Measurements from ENCODE around the gene FLT3LG. TPM values are rescaled to one million over a fixed set of nuclear protein-coding genes. Genes with fewer than 3 reads are reported as not detected.

FLT3LG gene
- total RNA-seq, 1 donor from 2014 or later: 11.3 TPM

DNA sequence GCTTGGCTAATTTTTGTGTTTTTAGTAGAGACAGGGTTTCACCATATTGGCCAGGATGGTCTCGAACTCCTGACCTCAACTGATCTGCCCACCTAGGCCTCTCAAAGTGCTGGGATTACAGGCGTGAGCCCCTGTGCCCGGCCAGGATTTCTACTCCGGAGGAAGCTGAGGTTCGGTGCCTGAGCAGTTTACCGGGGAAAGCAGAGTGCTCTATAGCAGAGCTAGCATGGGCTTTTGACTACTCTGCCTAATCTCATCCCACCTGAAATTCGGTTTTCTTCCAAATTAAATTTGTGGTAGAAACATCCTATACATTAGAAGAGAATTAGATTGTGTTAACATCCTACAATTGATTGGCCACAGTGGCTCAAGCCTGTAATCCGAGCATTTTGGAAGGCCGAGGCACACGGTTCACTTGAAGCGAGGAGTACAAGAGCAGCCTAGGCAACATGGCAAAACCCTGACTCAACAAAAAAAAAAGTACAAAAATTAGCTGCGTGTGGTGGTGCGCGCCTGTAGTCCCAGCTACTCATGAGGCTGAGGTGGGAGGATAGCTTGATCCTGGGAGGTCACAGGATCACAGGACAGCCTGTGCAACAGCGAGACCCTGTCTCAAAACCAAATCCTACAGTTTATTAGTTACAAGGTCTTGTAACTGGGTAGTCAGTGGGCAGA lies 15.0 kb downstream of the FLT3LG start:
- Mint-ChIP-seq H3K4me1 (ENCODE audit: unreplicated experiment) (peaks cover 21% of the 10 kb centered on the region), H3K9me3 (ENCODE audit: unreplicated experiment) (no peaks in the 10 kb centered on the region), H3K27ac (ENCODE audit: unreplicated experiment) (peak overlapping the region; percentile 88), H3K27me3 (ENCODE audit: unreplicated experiment) (no peaks in the 10 kb centered on the region), H3K4me3 (ENCODE audit: unreplicated experiment) (peak overlapping the region; percentile 91), H3K36me3 (ENCODE audit: unreplicated experiment) (peaks cover 43% of the 10 kb centered on the region)
- no peak for DNase-seq (ENCODE audit: extremely low spot score, unreplicated experiment)
- no peak for TF ChIP-seq CTCF (IDR thresholded peaks at IDR 0.05)

- Mint-ChIP-seq H3K4me3 (ENCODE audit: unreplicated experiment) (peak overlapping the region; percentile 91), H3K4me1 (ENCODE audit: unreplicated experiment) (peaks cover 21% of the 10 kb centered on the region), H3K27ac (ENCODE audit: unreplicated experiment) (peak overlapping the region; percentile 88), H3K9me3 (ENCODE audit: unreplicated experiment) (no peaks in the 10 kb centered on the region), H3K36me3 (ENCODE audit: unreplicated experiment) (peaks cover 43% of the 10 kb centered on the region), H3K27me3 (ENCODE audit: unreplicated experiment) (no peaks in the 10 kb centered on the region)
- DNase-seq (ENCODE audit: extremely low spot score, unreplicated experiment): no peak
- no peak for TF ChIP-seq CTCF (IDR thresholded peaks at IDR 0.05)
Observed at GRCh38 chr19:49489601-49490167, 15.7 kb downstream of the FLT3LG start.

DNA sequence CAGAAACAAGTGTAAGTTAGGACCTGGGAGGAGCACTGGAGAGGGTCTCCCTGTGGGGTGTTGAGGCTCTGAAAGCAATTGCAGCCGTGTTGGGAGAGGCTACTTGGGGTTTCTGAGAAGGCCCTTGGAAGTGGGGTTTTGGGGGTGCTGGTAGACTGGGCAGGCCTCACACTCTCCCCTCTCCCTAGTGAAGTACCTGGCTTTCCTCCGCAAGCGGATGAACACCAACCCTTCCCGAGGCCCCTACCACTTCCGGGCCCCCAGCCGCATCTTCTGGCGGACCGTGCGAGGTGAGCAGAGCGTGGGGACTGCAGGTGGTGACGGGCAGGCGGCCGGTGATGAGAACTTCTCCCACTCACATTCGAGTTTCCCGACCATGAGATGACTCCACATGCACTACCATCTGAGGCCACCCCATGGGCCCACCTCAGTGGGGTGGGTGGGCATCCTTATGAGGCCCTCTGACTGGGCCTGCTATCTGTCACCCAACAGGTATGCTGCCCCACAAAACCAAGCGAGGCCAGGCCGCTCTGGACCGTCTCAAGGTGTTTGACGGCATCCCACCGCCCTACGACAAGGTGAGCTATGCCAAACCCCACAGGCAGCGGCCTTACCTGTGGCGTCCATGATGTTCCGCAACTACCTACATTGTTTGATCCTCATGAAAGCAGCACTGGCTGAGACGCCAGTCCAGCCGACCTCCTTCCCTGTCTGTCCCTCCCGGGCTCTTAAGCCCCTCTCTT lies 16.4 kb downstream of the FLT3LG start:
- peak overlapping the region; percentile 34 for H3K27ac Mint-ChIP-seq (ENCODE audit: unreplicated experiment)
- peak overlapping the region; percentile 38 for H3K4me3 Mint-ChIP-seq (ENCODE audit: unreplicated experiment)
- H3K27me3 Mint-ChIP-seq (ENCODE audit: unreplicated experiment): no peaks in the 10 kb centered on the region
- no peaks in the 10 kb centered on the region for H3K9me3 Mint-ChIP-seq (ENCODE audit: unreplicated experiment)
- peaks cover 21% of the 10 kb centered on the region for H3K4me1 Mint-ChIP-seq (ENCODE audit: unreplicated experiment)
- no peak for DNase-seq (ENCODE audit: extremely low spot score, unreplicated experiment)
- H3K36me3 Mint-ChIP-seq (ENCODE audit: unreplicated experiment): peaks cover 43% of the 10 kb centered on the region
- no peak for TF ChIP-seq CTCF (IDR thresholded peaks at IDR 0.05)

DNA sequence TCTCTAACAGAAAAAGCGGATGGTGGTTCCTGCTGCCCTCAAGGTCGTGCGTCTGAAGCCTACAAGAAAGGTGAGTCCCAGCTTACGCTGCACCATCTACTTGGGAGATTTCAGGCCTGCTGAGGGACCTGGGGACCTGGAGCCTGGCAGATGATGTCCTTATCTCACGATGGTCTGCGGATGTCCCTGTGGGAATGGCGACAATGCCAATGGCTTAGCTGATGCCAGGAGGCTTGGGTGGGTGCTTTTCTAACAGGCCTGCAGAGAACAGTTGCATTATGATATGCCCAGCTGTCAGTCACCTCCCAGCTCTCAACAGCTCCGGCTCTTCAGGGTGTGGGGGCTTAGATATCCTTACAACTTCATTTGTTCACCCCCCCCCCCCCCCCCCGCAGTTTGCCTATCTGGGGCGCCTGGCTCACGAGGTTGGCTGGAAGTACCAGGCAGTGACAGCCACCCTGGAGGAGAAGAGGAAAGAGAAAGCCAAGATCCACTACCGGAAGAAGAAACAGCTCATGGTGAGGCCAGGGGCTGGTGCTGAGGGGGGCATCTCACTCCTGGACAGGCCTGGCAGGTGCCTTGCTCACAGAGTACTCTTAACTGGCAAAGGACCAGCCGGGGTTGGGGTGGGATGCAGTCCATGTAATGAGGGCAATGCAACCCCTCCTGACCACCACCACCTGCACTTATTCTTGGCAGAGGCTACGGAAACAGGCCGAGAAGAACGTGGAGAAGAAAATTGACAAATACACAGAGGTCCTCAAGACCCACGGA lies 17.2 kb downstream of the FLT3LG start:
- DNase-seq (ENCODE audit: extremely low spot score, unreplicated experiment): no peak

More for the DNA sequence above, 17.2 kb downstream of the FLT3LG start:
- TF ChIP-seq CTCF (IDR thresholded peaks at IDR 0.05): no peak
- peak overlapping the region; percentile 34 for H3K27ac Mint-ChIP-seq (ENCODE audit: unreplicated experiment)
- no peaks in the 10 kb centered on the region for H3K9me3 Mint-ChIP-seq (ENCODE audit: unreplicated experiment)
- no peak overlapping the region for H3K4me3 Mint-ChIP-seq (ENCODE audit: unreplicated experiment)
- H3K36me3 Mint-ChIP-seq (ENCODE audit: unreplicated experiment): peaks cover 43% of the 10 kb centered on the region
- no peaks in the 10 kb centered on the region for H3K27me3 Mint-ChIP-seq (ENCODE audit: unreplicated experiment)
- H3K4me1 Mint-ChIP-seq (ENCODE audit: unreplicated experiment): peaks cover 24% of the 10 kb centered on the region

Measured in osteocyte (in vitro differentiated cells).